DND-41 (cell line): ENCODE measurements around the gene FAT1.
A peak's percentile ranks its signal among the peaks of the same experiment; 100 is the strongest.

Source experiments
- ATAC-seq: fragments of 200-7000 bp; cut with Tn5 transposase; 3 replicates; pipeline ENCODE4 v1.9.1; 2021; ENCODE audit warnings: low read depth; ENCODE audit not compliant: insufficient read depth
- DNase-seq: peaks from one replicate; pipeline ENCODE4 v3.0.0-alpha.2; 2020
- H2AFZ ChIP-seq: 2 replicates; pipeline ENCODE4 v1.6.0; 2012; ENCODE audit warnings: low read depth, low read length
- H3K27ac ChIP-seq: 2 replicates; pipeline ENCODE4 v1.5.1; 2012; ENCODE audit warnings: low read length, inconsistent platforms
- H3K27me3 ChIP-seq: fragments of 200-600 bp; sonication (generic); 2 replicates; pipeline ENCODE4 v1.6.0; 2012; ENCODE audit warnings: low read length, mild to moderate bottlenecking, inconsistent platforms; ENCODE audit not compliant: insufficient read depth, poor library complexity
- H3K36me3 ChIP-seq: 2 replicates; pipeline ENCODE4 v1.5.1; 2012; ENCODE audit warnings: low read length, inconsistent platforms; ENCODE audit not compliant: insufficient read depth
- H3K4me1 ChIP-seq: 2 replicates; pipeline ENCODE4 v1.5.1; 2012; ENCODE audit warnings: mild to moderate bottlenecking, low read length; ENCODE audit not compliant: insufficient read depth
- H3K4me2 ChIP-seq: 2 replicates; pipeline ENCODE4 v1.6.0; 2012; ENCODE audit warnings: mild to moderate bottlenecking, moderate library complexity, low read length, inconsistent platforms; ENCODE audit not compliant: insufficient read depth
- H3K4me3 ChIP-seq, 2 experiments: fragments of 200-600 bp in 1 of 2; shearing (Covaris generic) in 1 of 2; 2 replicates each; pipeline ENCODE4 v1.5.1; 2012 to 2016; ENCODE audit warnings: inconsistent platforms in 2 of 2, low read length in 2 of 2, mild to moderate bottlenecking in 2 of 2, low read depth in 1 of 2, moderate library complexity in 1 of 2
- H3K79me2 ChIP-seq: 2 replicates; pipeline ENCODE4 v1.6.0; 2012; ENCODE audit warnings: low read length, inconsistent platforms; ENCODE audit not compliant: insufficient read depth
- H3K9ac ChIP-seq: 2 replicates; pipeline ENCODE4 v1.6.0; 2012; ENCODE audit warnings: low read depth, mild to moderate bottlenecking, inconsistent platforms, low read length, moderate library complexity
- H3K9me3 ChIP-seq: 2 replicates; pipeline ENCODE4 v1.5.1; 2012; ENCODE audit warnings: low read length, moderate library complexity, mild to moderate bottlenecking, inconsistent platforms; ENCODE audit not compliant: insufficient read depth, severe bottlenecking
- H4K20me1 ChIP-seq: 2 replicates; pipeline ENCODE4 v1.6.0; 2012; ENCODE audit warnings: low read length; ENCODE audit not compliant: insufficient read depth
- EZH2 ChIP-seq: IDR thresholded peaks from 3 replicates; pipeline ENCODE4 v1.6.1; 2012; ENCODE audit warnings: borderline replicate concordance, low read depth, mild to moderate bottlenecking, moderate library complexity, low read length, inconsistent platforms; ENCODE audit not compliant: severe bottlenecking
- TF ChIP-seq, protein P1 (sequence below): IDR thresholded peaks from 2 replicates; pipeline ENCODE4 v1.5.1; 2012; ENCODE audit warnings: borderline replicate concordance, low read length, moderate library complexity, mild to moderate bottlenecking; ENCODE audit not compliant: poor library complexity, severe bottlenecking; ENCODE audit errors: extremely low read depth

The FAT1 gene

GRCh38 chr4:186724058-186724863, 605 bp upstream of the FAT1 start:
- no peak overlapping the region for H3K9ac ChIP-seq
- TF ChIP-seq EZH2: no peak
- TF ChIP-seq, protein P1, sequence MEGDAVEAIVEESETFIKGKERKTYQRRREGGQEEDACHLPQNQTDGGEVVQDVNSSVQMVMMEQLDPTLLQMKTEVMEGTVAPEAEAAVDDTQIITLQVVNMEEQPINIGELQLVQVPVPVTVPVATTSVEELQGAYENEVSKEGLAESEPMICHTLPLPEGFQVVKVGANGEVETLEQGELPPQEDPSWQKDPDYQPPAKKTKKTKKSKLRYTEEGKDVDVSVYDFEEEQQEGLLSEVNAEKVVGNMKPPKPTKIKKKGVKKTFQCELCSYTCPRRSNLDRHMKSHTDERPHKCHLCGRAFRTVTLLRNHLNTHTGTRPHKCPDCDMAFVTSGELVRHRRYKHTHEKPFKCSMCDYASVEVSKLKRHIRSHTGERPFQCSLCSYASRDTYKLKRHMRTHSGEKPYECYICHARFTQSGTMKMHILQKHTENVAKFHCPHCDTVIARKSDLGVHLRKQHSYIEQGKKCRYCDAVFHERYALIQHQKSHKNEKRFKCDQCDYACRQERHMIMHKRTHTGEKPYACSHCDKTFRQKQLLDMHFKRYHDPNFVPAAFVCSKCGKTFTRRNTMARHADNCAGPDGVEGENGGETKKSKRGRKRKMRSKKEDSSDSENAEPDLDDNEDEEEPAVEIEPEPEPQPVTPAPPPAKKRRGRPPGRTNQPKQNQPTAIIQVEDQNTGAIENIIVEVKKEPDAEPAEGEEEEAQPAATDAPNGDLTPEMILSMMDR: no peak
- no peak for ATAC-seq
- no peak overlapping the region for H3K4me2 ChIP-seq
- H3K27me3 ChIP-seq: no peaks in the 10 kb centered on the region
- H2AFZ ChIP-seq: no peak overlapping the region
- no peak overlapping the region for H3K4me3 ChIP-seq
- H3K79me2 ChIP-seq: no peaks in the 10 kb centered on the region
- no peak overlapping the region for H3K27ac ChIP-seq
- H3K9me3 ChIP-seq: peaks cover 17% of the 10 kb centered on the region
- no peaks in the 10 kb centered on the region for H4K20me1 ChIP-seq
- no peaks in the 10 kb centered on the region for H3K4me1 ChIP-seq
- H3K36me3 ChIP-seq: no peaks in the 10 kb centered on the region
- no peak for DNase-seq

GRCh38 chr4:186722796-186723291, 812 bp downstream of the FAT1 start:
- Histone ChIP-seq H3K9ac (no peak overlapping the region), H3K27me3 (no peaks in the 10 kb centered on the region), H3K27ac (no peak overlapping the region), H4K20me1 (no peaks in the 10 kb centered on the region), H3K79me2 (no peaks in the 10 kb centered on the region), H3K4me1 (no peaks in the 10 kb centered on the region), H2AFZ (no peak overlapping the region), H3K4me2 (no peak overlapping the region), H3K9me3 (peaks cover 22% of the 10 kb centered on the region), H3K4me3 (no peak overlapping the region), H3K36me3 (no peaks in the 10 kb centered on the region)
- no peak for DNase-seq
- no peak for ATAC-seq
- no peak for TF ChIP-seq EZH2

- Histone ChIP-seq H4K20me1 (no peaks in the 10 kb centered on the region), H3K9ac (no peak overlapping the region), H3K4me3 (no peak overlapping the region), H3K27me3 (no peaks in the 10 kb centered on the region), H2AFZ (no peak overlapping the region), H3K79me2 (no peaks in the 10 kb centered on the region), H3K4me1 (no peaks in the 10 kb centered on the region), H3K36me3 (no peaks in the 10 kb centered on the region), H3K27ac (no peak overlapping the region), H3K9me3 (peaks cover 14% of the 10 kb centered on the region), H3K4me2 (no peak overlapping the region)
- DNase-seq: peak; percentile 8
- TF ChIP-seq, protein P1: peak; percentile 39
- TF ChIP-seq EZH2: no peak
- no peak for ATAC-seq
These were observed 3.5 kb downstream of the FAT1 start for GRCh38 chr4:186719925-186720694.

DNA sequence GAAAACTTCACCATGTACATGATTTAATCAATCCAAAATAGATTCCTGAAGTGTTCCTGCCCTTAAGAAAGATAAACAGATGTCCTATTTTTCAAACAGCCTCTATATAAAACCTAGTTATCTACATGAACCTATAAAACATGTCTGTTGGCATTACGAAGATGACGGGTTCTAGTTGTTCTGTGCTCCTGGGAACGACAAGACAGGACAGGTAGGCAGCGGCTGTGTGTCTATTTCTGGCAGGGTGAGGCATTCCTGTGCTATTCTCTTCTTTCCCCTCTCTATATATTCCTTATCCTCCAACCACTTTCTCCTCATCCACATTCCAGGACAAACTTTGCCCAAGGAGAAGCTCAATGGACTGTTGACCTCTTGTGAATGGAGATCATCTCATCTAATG, 6.1 kb downstream of the FAT1 start:
- H2AFZ ChIP-seq: no peak overlapping the region
- no peaks in the 10 kb centered on the region for H4K20me1 ChIP-seq
- no peak overlapping the region for H3K9ac ChIP-seq
- H3K27ac ChIP-seq: no peak overlapping the region
- no peaks in the 10 kb centered on the region for H3K4me1 ChIP-seq
- ATAC-seq: no peak
- no peak overlapping the region for H3K4me3 ChIP-seq
- H3K4me2 ChIP-seq: no peak overlapping the region
- no peaks in the 10 kb centered on the region for H3K36me3 ChIP-seq
- H3K27me3 ChIP-seq: no peaks in the 10 kb centered on the region
- TF ChIP-seq, protein P1: no peak
- TF ChIP-seq EZH2: no peak
- peaks cover 11% of the 10 kb centered on the region for H3K9me3 ChIP-seq
- no peak for DNase-seq
- H3K79me2 ChIP-seq: no peaks in the 10 kb centered on the region
